RWPE1 (cell line): ENCODE measurements around the gene PTPRN2.

Experiments used
- CTCF ChIA-PET: fragments of 350-600 bp; sonication (Branson Sonifier 250); formaldehyde crosslinking; extraction: SDS; loops from one replicate; lab custom pipeline; 2021; lab: Yijun Ruan, JAX
- POLR2A ChIA-PET: fragments of 400-600 bp; formaldehyde crosslinking; extraction: SDS; loops from one replicate; lab custom pipeline; 2020; ENCODE audit warnings: antibody characterized with exemption; ENCODE audit not compliant: low non-redundant PET; lab: Yijun Ruan, JAX
- DNase-seq: peaks from one replicate; pipeline ENCODE4 v3.0.0; 2012; ENCODE audit warnings: low spot score
- H3K27ac ChIP-seq: fragments of 450-650 bp; 2 replicates; pipeline ENCODE4 v1.5.1; 2017
- TF ChIP-seq, protein P1 (sequence below): fragments of 450-650 bp; conservative IDR thresholded peaks from 2 replicates; pipeline ENCODE4 v1.5.1; 2017; ENCODE audit warnings: low read depth, mild to moderate bottlenecking

Gene PTPRN2

DNA sequence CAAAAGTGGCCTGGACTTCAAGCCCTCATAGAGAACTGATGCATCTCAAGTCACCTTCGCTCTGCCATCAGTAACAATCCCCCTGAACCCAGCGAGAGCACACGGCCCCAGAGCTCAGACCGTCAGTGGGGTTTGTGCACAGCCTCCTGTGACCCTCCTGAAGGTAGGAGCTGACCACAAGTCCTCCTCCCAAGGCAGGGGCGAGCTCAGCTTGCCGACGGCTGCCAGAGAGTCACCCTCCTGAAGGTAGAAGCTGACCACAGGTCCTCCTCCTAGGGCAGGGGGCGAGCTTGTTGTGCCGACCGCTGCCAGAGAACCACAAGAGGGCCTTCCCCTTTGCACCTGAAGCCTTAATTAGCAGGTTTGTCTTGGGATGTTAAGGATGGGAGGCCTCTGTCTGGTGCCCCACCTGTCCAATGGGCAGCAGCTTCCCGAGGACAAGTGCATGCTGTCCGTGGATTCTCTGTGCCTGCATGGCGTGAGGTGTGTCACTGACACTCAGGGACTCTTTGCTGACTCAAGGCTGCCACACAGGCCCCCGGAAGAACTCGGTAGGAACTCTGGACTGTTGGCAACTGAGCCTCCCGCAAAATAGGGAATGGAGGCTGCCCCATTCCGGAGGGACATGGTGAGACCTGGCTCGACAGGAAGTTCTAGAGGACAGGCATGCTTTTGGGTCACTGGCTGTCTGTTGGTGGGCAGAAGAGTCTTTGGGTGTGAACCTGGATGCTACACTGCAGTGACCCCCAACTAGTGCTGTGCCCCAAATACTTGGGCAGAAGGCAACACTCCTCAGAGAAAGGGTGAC lies 763.4 kb downstream of the PTPRN2 start:
- POLR2A ChIA-PET = no interaction called here
- DNase-seq = no peak
- TF ChIP-seq, protein P1, sequence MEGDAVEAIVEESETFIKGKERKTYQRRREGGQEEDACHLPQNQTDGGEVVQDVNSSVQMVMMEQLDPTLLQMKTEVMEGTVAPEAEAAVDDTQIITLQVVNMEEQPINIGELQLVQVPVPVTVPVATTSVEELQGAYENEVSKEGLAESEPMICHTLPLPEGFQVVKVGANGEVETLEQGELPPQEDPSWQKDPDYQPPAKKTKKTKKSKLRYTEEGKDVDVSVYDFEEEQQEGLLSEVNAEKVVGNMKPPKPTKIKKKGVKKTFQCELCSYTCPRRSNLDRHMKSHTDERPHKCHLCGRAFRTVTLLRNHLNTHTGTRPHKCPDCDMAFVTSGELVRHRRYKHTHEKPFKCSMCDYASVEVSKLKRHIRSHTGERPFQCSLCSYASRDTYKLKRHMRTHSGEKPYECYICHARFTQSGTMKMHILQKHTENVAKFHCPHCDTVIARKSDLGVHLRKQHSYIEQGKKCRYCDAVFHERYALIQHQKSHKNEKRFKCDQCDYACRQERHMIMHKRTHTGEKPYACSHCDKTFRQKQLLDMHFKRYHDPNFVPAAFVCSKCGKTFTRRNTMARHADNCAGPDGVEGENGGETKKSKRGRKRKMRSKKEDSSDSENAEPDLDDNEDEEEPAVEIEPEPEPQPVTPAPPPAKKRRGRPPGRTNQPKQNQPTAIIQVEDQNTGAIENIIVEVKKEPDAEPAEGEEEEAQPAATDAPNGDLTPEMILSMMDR = no peak
- H3K27ac ChIP-seq = no peak overlapping the region
- CTCF ChIA-PET = no interaction called here

DNA sequence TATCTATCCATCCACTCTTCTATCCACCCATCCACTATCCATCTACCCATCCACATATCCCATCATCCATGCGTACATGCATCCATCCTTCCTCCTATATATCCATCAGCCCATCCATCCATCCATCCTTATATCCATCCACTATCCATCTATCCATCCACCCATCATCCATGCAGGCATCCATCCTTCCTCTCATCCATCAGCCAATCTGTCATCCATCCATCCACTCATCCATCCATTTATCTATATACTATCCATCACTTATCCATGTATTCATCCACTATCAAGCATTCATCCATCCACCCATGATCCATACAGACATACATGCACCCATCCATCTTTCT lies 765.0 kb downstream of the PTPRN2 start:
- H3K27ac ChIP-seq = no peak overlapping the region
- TF ChIP-seq, protein P1 = no peak
- DNase-seq = no peak
- ChIA-PET POLR2A (no interaction called here), CTCF (no interaction called here)

DNA sequence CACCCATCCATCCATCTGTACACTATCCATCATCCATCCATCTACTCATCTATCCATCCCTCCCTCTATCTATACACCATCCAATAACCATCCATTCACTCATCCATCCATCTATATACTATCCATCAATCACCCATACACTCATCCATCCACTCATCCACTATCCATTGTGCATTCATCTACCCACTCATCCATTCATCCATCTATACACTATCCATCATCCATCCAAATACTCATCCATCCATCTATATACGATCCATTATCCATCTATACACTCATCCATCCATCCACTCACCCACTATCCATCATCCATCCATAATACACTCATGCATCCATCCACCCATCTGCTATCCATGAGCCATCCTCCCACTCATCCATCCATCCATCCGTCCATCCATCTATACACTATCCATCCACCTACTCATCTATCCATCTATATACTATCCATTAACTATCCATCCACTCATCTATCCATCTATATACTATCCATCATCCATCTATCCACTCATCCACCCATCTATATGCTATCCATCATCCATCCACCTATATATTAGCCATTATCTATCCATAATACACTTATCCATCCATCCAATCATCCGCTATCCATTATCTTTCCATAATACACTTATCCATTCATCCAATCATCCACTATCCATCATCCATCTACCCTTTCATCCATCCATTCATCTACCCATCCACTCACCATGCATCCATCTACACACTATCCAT lies 765.5 kb downstream of the PTPRN2 start:
- H3K27ac ChIP-seq = no peak overlapping the region
- TF ChIP-seq, protein P1 = no peak
- DNase-seq = no peak
- ChIA-PET POLR2A (no interaction called here), CTCF (no interaction called here)

DNA sequence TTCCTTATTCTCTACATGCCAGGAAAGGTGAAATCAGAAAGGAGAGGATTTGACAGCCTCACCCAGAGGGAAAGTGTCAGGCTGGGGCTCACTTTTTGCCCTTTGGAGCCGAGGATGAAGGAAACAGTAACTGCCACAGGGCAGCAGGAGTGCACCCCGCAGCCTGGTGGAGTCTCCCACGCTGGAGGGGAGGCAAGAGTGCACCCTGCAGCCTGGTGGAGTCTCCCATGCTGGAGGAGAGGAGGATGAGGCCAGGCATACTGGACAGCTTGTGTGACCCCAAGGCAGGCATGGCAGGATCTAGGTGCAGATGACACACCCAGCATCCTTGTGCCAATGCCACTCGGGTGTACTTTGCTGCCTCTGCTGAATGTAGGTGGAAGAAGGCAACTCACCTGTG lies 766.8 kb downstream of the PTPRN2 start:
- TF ChIP-seq, protein P1 = no peak
- POLR2A ChIA-PET = no interaction called here

DNA sequence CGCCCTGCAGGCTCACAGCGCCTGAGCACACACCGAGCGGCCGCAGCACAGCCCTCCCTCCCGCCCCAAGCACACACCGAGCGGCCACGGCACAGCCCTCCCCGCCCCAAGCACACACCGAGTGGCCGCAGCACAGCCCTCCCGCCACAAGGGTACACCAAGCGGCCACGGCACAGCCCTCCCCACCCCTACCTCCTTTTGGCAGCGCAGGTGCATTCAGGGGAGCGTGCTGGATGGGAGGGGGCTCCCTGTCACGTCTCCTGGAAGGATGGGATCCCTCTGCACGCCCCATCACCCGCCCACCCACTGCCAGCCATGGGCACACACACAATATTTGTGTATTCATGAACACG lies 768.2 kb downstream of the PTPRN2 start:
- DNase-seq = no peak
- POLR2A ChIA-PET = no interaction called here
- CTCF ChIA-PET = no interaction called here
- no peak overlapping the region for H3K27ac ChIP-seq
- TF ChIP-seq, protein P1 = no peak

More for the DNA sequence above, 766.8 kb downstream of the PTPRN2 start:
- DNase-seq = no peak
- H3K27ac ChIP-seq = no peak overlapping the region
- CTCF ChIA-PET = no interaction called here

DNA sequence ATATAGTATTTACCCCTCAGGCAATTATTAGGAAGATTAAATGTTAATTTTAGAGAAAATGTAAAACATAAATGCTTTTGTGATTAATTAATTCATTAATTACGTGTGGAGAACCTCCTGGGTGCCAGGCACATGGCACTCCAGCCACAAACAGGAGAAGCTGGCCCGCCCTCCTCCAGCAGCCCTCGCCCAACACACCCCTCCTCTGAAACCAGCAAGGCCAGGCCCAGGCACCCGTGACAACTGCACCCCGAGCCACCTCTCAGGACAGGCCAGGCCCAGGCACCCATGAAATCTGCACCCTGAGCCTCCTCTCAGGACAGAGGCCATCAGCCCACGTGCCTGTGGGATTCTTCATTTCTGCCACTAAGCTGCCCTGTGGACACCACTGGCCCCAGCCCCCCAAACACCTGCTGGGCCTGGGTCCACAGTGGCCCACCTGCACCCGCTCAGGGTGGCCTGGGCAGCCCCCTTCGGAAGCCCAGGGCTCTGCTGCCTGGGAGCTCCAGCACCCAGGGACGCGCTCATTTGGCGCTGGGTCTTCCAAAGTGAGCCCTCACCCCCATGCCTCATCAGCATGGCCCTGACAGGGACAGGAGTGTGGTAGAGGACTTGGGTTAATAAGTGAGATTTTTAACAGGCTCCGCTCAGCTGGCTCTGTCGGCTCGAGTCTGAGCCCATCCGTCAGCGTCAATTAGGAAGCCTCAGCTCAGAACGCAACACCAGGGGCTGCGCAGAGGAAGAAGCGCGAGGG lies 768.7 kb downstream of the PTPRN2 start:
- H3K27ac ChIP-seq = no peak overlapping the region
- ChIA-PET CTCF (no interaction called here), POLR2A (no interaction called here)
- no peak for DNase-seq
- TF ChIP-seq, protein P1 = no peak
